Activated CD8-positive, alpha-beta memory T cell treated with anti-CD3 and anti-CD28 coated beads, Interleukin-2, amount 50 U/mL, for 4 hours (primary cell): ENCODE data around the gene TRPV2.
"Not testable (repeated sequence)": the region's sequence is repeated elsewhere in the genome, so short reads cannot be mapped to it uniquely, and the experiment has no call there.

Source experiments
- DNase-seq: peaks from one replicate; pipeline ENCODE4 v3.0.0-alpha.2; 2020

The TRPV2 gene

GRCh38 chr17:16437083-16437482, 21.7 kb downstream of the TRPV2 start:
- DNase-seq, result no peak

GRCh38 chr17:16438173-16438556, 22.8 kb downstream of the TRPV2 start:
- DNase-seq, result no peak

GRCh38 chr17:16438557-16439302, 23.4 kb downstream of the TRPV2 start:
- peak; percentile 92 for DNase-seq

- DNase-seq, result no peak
Measured at GRCh38 chr17:16439303-16439791, 24.0 kb downstream of the TRPV2 start.

GRCh38 chr17:16439811-16440351, 24.5 kb downstream of the TRPV2 start:
- DNase-seq, result no peak

GRCh38 chr17:16440354-16440753, 25.0 kb downstream of the TRPV2 start:
- not testable (repeated sequence) for DNase-seq

- DNase-seq, result no peak
Measured at GRCh38 chr17:16440901-16441629, 25.7 kb downstream of the TRPV2 start.

- no peak for DNase-seq
Measured at GRCh38 chr17:16442141-16442540, 26.8 kb downstream of the TRPV2 start.

GRCh38 chr17:16442594-16443510, 27.5 kb downstream of the TRPV2 start:
- no peak for DNase-seq

GRCh38 chr17:16443511-16444257, 28.3 kb downstream of the TRPV2 start:
- no peak for DNase-seq

- DNase-seq, result no peak
Measured at GRCh38 chr17:16444258-16444886, 29.0 kb downstream of the TRPV2 start.

- DNase-seq, result no peak
Measured at GRCh38 chr17:16446338-16446983, 31.1 kb downstream of the TRPV2 start.

- DNase-seq, result no peak
Measured at GRCh38 chr17:16447676-16448075, 32.3 kb downstream of the TRPV2 start.

- DNase-seq, result no peak
Measured at GRCh38 chr17:16448490-16448889, 33.1 kb downstream of the TRPV2 start.

- DNase-seq, result no peak
Measured at GRCh38 chr17:16449121-16449570, 33.8 kb downstream of the TRPV2 start.

GRCh38 chr17:16450028-16450427, 34.7 kb downstream of the TRPV2 start:
- DNase-seq, result no peak

- DNase-seq, result not testable (repeated sequence)
Measured at GRCh38 chr17:16452268-16452667, 36.9 kb downstream of the TRPV2 start.

- DNase-seq, result no peak
Measured at GRCh38 chr17:16453493-16453851, 38.1 kb downstream of the TRPV2 start.

- no peak for DNase-seq
Measured at GRCh38 chr17:16455997-16456741, 40.8 kb downstream of the TRPV2 start.

GRCh38 chr17:16456742-16457316, 41.5 kb downstream of the TRPV2 start:
- DNase-seq, result no peak
